Mucosa of rectum (tissue), 2 donors: ENCODE results near the gene ARHGAP23.
"Not testable (repeated sequence)": the region's sequence is repeated elsewhere in the genome, so short reads cannot be mapped to it uniquely, and the experiment has no call there.

ENCODE experiments used
- H3K27ac ChIP-seq, 2 donors: one replicate each; pipeline ENCODE4 v1.7.0; 2013; ENCODE audit warnings: inconsistent platforms in 2 of 2, low read depth in 2 of 2, low read length in 2 of 2
- H3K27me3 ChIP-seq, 2 donors: one replicate each; pipeline ENCODE4 v1.7.0; 2013; ENCODE audit warnings: low read length in 2 of 2; ENCODE audit not compliant: control insufficient read depth in 2 of 2, insufficient read depth in 2 of 2
- H3K36me3 ChIP-seq, 2 donors: one replicate each; pipeline ENCODE4 v1.7.0; 2013; ENCODE audit warnings: low read length in 2 of 2; ENCODE audit not compliant: control insufficient read depth in 2 of 2, insufficient read depth in 2 of 2
- H3K4me1 ChIP-seq, 2 donors: one replicate each; pipeline ENCODE4 v1.7.0; 2013; ENCODE audit warnings: low read length in 2 of 2, mild to moderate bottlenecking in 1 of 2; ENCODE audit not compliant: control insufficient read depth in 2 of 2, insufficient read depth in 2 of 2
- H3K4me3 ChIP-seq, 2 donors: one replicate each; pipeline ENCODE4 v1.7.0; 2013; ENCODE audit warnings: low read length in 2 of 2
- H3K9ac ChIP-seq, 2 donors: one replicate each; pipeline ENCODE4 v1.7.0; 2013; ENCODE audit warnings: low read length in 2 of 2, low read depth in 1 of 2, mild to moderate bottlenecking in 1 of 2
- H3K9me3 ChIP-seq, 2 donors: one replicate each; pipeline ENCODE4 v1.7.0; 2013; ENCODE audit warnings: low read length in 2 of 2; ENCODE audit not compliant: control insufficient read depth in 2 of 2
- donor health status: healthy.
- donor health status: Normal muscosa, but diverticular disease.

ARHGAP23 gene

DNA sequence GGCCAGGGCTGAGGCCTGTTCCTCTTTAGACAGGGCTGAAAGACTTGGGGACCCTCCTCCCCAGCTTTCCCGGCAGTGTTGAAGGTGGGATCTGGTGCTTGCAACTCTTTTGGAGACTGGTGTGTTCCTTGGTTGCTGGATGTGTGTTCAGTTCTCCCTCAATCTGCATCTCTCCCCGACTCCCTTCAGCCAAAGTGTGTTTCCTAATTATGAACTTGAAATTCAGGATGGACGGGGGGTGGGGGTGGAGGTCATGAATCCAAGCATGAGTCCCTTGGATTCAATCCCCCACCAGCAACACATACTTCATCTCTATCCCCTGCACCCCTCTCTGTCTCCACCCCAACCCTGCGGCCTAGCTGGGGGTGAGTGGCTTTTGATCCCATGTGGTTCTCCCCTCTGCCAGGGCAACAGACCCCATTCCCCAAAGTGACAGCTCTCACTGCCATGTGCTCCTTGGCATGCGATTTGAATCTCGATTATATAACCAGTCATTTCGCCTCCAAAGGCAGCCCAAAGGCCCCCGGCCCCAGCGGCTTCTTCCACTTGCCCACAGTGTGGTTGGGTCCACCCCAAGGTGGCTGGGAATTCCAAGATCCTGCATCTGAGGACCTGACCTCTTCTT lies 1.3 kb downstream of the ARHGAP23 start:
- H3K36me3 ChIP-seq = no peaks in the 10 kb centered on the region
- peak overlapping the region in 1 of 2 donors; percentile 7 for H3K4me3 ChIP-seq
- H3K9me3 ChIP-seq = no peaks in the 10 kb centered on the region
- H3K27ac ChIP-seq = peak overlapping the region in 1 of 2 donors; percentile 80
- H3K27me3 ChIP-seq = peaks cover 3 to 7% of the 10 kb centered on the region in 2 donors
- H3K9ac ChIP-seq = peak overlapping the region in 1 of 2 donors; percentile 6
- H3K4me1 ChIP-seq = peaks cover 6 to 16% of the 10 kb centered on the region in 2 donors

GRCh38 chr17:38430316-38430715 lies 2.1 kb downstream of the ARHGAP23 start:
- no peak overlapping the region for H3K9ac ChIP-seq
- peak overlapping the region in 1 of 2 donors; percentile 32 for H3K27ac ChIP-seq
- H3K4me1 ChIP-seq = peaks cover 6 to 12% of the 10 kb centered on the region in 2 donors
- no peak overlapping the region for H3K4me3 ChIP-seq
- H3K27me3 ChIP-seq = peaks cover 3 to 7% of the 10 kb centered on the region in 2 donors
- H3K9me3 ChIP-seq = no peaks in the 10 kb centered on the region
- no peaks in the 10 kb centered on the region for H3K36me3 ChIP-seq

DNA sequence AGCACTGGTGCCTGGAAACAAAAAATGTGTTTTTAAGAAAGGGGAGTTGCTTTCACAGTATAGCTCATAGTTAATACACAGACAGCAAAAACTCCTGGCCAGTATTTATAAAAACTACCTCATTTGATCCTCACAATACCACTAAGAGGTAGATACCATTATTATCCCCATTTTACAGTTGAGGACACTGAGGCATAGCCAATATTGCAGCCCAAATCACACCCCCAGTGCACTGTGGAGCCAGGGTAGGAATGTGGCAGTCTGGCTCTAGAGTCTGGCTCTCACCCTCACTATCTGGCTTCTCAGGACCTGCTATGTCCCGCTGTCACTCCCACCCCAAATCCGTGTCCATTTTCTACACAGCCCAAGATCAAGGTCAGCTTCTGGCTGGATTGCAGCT lies 2.6 kb downstream of the ARHGAP23 start:
- H3K27me3 ChIP-seq = peaks cover 3 to 5% of the 10 kb centered on the region in 2 donors
- peaks cover 6 to 11% of the 10 kb centered on the region in 2 donors for H3K4me1 ChIP-seq
- H3K27ac ChIP-seq = no peak overlapping the region
- no peak overlapping the region for H3K4me3 ChIP-seq
- H3K9ac ChIP-seq = no peak overlapping the region
- no peaks in the 10 kb centered on the region for H3K9me3 ChIP-seq
- no peaks in the 10 kb centered on the region for H3K36me3 ChIP-seq

DNA sequence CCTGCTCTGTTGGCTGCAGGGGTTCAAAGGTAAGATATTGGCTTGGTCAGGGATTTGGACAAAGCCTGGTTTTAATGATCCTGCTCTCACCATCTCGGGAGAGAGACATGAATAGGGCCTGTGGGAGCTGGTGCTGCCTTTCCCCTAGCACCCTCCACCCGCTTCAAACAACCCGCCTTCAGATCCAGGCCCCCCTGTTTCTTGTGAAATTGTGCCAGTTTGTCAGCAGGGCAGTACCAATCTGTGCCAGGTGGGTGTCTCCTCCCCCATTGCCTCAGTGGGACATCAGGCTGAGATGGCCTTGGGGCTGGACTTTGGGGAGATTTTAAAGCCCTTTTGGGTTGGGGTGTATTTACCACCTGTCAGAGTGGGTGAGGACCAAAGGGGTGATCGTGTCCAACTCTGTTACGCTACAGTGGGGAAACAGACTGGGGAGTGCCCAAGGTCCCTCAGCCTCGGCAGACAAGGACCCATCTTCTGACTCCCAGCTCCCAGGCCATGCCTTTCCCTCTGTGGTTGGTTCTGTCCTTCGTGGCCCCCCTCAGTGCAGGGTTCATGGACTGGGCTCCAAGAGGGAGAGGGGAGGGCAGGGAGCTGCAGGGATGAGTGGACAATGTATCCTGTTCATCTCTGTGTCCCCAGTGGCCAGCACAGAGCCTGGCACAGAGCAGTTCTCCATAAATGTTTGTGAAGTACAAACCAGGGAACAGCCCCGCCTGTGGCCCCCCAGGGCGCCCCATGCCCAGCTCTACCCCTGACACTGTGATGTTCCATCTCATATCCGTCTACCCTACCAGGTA lies 3.3 kb downstream of the ARHGAP23 start:
- Histone ChIP-seq H3K36me3 (no peaks in the 10 kb centered on the region), H3K9ac (no peak overlapping the region), H3K4me1 (peaks cover 6 to 11% of the 10 kb centered on the region in 2 donors), H3K27ac (no peak overlapping the region), H3K27me3 (peaks cover 3% of the 10 kb centered on the region in 2 donors), H3K4me3 (no peak overlapping the region), H3K9me3 (no peaks in the 10 kb centered on the region)

DNA sequence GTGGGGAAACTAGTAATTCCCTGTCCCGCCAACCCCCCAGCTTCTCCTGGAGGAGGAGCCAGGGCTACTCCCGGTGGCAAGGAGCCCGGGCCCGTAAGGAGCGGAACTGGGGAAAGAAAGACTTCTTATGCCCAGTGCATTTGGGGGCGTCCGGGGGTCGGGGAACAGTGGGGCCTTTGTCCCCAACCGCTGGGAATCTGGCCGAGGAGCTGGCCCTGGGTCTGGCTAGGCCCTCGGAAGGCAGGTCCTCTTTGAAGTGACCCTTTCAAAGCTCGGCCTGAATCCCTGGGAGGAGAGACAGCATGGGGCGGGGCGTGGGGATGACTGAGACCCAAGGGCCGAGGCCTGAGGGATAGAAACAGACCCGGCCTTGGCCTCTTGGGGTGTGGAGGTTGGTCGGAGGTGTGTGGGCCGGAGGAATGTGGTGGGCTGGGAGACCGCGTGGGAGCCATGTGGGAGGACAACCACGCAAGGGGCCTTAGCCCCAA lies 6.0 kb downstream of the ARHGAP23 start:
- no peaks in the 10 kb centered on the region for H3K4me1 ChIP-seq
- H3K27ac ChIP-seq = no peak overlapping the region
- no peak overlapping the region for H3K9ac ChIP-seq
- no peak overlapping the region for H3K4me3 ChIP-seq
- no peaks in the 10 kb centered on the region for H3K36me3 ChIP-seq
- H3K27me3 ChIP-seq = peaks cover 3% of the 10 kb centered on the region in 2 donors
- H3K9me3 ChIP-seq = no peaks in the 10 kb centered on the region

DNA sequence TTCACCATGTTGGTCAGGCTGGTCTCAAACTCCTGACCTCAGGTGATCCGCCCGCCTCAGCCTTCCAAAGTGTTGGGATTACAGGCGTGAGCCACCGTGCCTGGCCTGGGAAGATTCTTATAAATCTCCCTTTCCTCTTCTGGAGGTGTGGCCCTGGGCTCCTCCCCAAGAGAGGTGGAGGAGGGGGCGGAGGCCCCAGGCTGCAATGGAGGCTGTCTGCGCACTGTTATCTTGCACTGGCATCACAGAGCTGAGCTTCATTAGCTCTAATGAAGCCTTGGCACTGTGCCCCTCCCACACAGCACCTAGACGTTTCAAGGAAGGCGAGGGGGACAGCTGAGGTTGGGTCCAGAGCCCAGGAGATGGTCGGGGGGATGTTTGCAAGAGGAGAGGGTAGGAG lies 7.5 kb downstream of the ARHGAP23 start:
- Histone ChIP-seq H3K27me3 (no peaks in the 10 kb centered on the region), H3K4me3 (no peak overlapping the region), H3K9ac (no peak overlapping the region), H3K4me1 (no peaks in the 10 kb centered on the region), H3K36me3 (no peaks in the 10 kb centered on the region), H3K9me3 (no peaks in the 10 kb centered on the region), H3K27ac (no peak overlapping the region)

DNA sequence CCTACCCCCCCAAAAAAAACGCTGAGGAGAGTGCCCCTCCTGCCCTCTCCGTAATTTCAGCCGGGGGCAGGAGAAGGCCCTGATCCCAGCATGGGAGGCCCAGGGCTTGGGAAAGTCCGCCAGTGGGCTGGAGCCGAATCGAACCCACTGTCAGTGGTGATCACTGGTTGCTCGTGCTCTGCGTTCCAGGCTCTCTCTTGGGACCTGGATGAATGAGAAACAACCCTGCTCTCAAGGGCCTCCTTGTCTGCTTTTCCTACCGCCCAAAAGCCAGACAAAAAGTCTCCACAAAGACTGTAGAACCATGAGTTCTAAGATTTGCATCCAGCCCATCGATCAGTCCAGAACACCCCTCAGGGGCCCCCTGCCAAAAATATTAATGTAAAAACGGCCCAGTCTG lies 8.1 kb downstream of the ARHGAP23 start:
- no peak overlapping the region for H3K27ac ChIP-seq
- H3K27me3 ChIP-seq = no peaks in the 10 kb centered on the region
- no peaks in the 10 kb centered on the region for H3K36me3 ChIP-seq

DNA sequence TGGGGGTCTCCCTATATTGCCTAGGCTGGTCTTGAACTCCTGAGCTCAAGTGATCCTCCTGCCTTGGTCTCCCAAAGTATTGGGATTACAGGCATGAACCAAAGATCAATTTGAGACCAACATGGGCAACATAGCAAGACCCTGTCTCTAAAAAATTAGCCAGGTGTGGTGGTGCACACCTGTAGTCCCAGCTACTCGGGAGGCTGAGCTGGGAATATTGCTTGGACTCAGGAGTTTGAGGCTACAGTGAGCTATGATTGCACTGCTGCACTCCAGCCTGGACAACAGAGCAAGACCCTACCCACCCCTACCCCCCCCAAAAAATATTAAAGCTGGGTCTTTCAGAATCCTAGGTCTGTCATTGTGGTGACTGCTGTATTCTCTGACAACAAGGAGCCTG lies 9.0 kb downstream of the ARHGAP23 start:
- not testable (repeated sequence) for H3K9ac ChIP-seq, H3K4me3 ChIP-seq, H3K9me3 ChIP-seq, H3K27me3 ChIP-seq, H3K4me1 ChIP-seq, H3K36me3 ChIP-seq, H3K27ac ChIP-seq

More for the DNA sequence above, 8.1 kb downstream of the ARHGAP23 start:
- Histone ChIP-seq H3K4me3 (no peak overlapping the region), H3K9me3 (no peaks in the 10 kb centered on the region), H3K4me1 (no peaks in the 10 kb centered on the region), H3K9ac (no peak overlapping the region)

DNA sequence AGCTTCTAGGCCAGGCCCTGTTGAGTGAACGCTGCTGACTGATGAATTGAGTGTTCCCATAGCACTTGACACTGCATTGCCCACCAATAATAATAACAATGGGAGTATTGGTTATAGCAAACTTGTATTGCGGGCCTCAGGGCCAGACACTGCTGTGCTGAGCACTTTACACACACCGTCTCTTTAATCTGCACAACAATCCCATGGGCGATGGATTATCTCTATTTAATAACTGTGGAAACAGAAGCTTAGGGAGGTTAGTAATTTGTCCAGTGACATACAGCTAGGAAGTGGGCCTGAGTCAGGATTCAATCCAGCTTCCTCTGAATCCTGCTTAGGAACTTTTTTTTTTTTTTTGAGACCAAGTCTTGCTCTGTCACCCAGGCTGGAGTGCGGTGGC lies 11.2 kb downstream of the ARHGAP23 start:
- no peak overlapping the region for H3K27ac ChIP-seq
- no peaks in the 10 kb centered on the region for H3K36me3 ChIP-seq
- no peaks in the 10 kb centered on the region for H3K27me3 ChIP-seq
- peaks cover 0 to 4% of the 10 kb centered on the region in 2 donors for H3K4me1 ChIP-seq
- no peak overlapping the region for H3K9ac ChIP-seq
- H3K4me3 ChIP-seq = no peak overlapping the region
- no peaks in the 10 kb centered on the region for H3K9me3 ChIP-seq

GRCh38 chr17:38440614-38441397 lies 12.5 kb downstream of the ARHGAP23 start:
- Histone ChIP-seq H3K36me3 (no peaks in the 10 kb centered on the region), H3K27me3 (no peaks in the 10 kb centered on the region), H3K27ac (no peak overlapping the region), H3K9me3 (no peaks in the 10 kb centered on the region), H3K4me3 (no peak overlapping the region), H3K4me1 (peaks cover 0 to 4% of the 10 kb centered on the region in 2 donors), H3K9ac (no peak overlapping the region)
